Activated CD8-positive, alpha-beta memory T cell treated with anti-CD3 and anti-CD28 coated beads, Interleukin-2, amount 50 U/mL, for 1 hour (primary cell): ENCODE measurements around the gene DAGLA.

Experiments used
- DNase-seq: peaks from one replicate; pipeline ENCODE4 v3.0.0-alpha.2; 2020; ENCODE audit errors: extremely low read depth

Gene DAGLA

DNA sequence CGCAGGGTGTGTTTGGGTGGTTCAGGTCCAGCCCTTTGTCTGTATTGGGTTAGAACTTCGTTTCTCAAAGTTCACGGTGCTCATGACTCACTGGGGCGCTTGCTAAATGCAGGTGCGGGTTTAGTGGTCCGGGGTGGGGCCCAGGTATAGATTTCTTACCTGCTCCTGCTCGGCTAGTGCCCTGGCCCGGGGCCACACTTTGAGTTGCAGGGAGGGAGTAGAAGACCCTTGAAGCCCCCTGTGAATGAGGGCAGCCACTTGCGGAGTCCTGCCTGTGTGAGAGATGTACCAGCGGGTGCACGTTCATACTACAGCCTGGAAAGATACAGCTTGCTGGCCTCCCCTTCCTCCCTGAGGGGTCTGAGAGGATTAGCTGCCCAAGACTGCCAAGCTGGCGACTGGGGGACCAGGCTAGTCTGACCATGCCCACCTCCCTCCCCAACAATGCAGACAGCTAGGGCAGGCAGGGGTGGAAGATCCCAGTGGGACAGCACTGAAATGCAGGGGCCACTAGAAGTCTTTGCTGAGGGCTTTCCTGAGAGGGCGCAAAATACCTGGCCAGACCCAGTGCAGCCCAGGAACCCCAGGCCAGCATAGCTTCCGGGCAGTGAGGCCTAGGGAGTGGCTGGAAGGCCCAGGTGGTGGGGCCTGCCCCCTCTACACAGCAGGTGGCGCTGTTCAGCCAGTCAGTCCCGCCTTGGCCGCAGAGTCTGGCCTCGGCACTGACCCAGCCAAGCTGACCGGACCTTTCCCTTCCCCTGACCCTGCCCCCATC, 67.2 kb downstream of the DAGLA start:
- DNase-seq, result no peak

DNA sequence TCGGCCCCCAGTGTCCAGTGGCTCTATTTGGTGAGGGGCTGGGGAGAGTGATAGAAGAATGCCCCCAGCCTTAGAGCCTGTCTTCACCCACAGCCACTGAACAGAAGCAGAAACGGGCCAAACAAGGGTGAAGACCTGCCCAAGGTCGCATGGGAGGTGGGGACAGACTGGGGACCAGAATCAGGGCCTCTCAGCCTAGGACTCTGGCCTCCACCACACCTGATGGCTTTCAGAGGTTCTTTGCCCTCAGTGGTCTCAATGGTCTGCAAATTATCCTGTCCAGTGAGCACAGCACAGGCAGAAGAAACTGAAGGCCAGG, 67.7 kb downstream of the DAGLA start:
- DNase-seq, result no peak

DNA sequence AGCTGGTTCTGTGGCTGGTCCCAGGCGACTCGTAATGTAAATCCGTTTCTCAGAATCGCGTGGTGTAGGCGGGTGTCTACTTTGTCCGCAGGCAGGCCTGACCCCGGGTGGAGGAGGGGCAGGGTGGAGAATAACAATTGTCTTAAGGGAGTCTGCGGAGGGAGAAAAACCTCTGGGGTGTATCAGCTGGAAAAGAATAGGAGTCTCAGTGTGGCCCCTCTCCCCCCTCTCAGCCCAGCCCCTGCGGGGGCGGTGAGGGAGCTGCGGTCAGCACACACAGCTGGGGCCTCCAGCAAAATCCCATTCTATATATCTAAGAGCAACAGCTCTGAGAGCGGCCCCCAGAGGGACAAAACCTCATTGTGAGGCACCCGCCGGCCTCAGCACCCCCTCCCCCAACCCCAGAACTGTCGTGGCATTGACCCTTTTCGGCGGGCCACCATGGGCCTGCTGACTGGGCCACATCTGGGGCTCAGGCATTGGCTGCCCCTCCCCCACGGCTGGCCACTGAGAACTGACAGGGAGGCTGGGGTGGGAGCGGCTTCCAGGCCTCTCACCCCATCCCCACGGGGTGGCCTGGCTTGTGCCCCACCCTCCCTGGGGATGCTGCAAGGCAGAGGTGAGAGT, 69.5 kb downstream of the DAGLA start:
- DNase-seq, result no peak

- DNase-seq, result no peak
These were observed 70.6 kb downstream of the DAGLA start for GRCh38 chr11:61750631-61751273.

- no peak for DNase-seq
These were observed 71.2 kb downstream of the DAGLA start for GRCh38 chr11:61751384-61751783.

- DNase-seq, result no peak
These were observed 72.1 kb downstream of the DAGLA start, which contains the start of gene MYRF for GRCh38 chr11:61752117-61752924. MYRF (plus strand) TSS chr11:61752636; CDS start chr11:61752745, 109 bp downstream.

GRCh38 chr11:61752925-61753521, 72.8 kb downstream of the DAGLA start:
- no peak for DNase-seq

- no peak for DNase-seq
These were observed 73.5 kb downstream of the DAGLA start for GRCh38 chr11:61753672-61754071.

DNA sequence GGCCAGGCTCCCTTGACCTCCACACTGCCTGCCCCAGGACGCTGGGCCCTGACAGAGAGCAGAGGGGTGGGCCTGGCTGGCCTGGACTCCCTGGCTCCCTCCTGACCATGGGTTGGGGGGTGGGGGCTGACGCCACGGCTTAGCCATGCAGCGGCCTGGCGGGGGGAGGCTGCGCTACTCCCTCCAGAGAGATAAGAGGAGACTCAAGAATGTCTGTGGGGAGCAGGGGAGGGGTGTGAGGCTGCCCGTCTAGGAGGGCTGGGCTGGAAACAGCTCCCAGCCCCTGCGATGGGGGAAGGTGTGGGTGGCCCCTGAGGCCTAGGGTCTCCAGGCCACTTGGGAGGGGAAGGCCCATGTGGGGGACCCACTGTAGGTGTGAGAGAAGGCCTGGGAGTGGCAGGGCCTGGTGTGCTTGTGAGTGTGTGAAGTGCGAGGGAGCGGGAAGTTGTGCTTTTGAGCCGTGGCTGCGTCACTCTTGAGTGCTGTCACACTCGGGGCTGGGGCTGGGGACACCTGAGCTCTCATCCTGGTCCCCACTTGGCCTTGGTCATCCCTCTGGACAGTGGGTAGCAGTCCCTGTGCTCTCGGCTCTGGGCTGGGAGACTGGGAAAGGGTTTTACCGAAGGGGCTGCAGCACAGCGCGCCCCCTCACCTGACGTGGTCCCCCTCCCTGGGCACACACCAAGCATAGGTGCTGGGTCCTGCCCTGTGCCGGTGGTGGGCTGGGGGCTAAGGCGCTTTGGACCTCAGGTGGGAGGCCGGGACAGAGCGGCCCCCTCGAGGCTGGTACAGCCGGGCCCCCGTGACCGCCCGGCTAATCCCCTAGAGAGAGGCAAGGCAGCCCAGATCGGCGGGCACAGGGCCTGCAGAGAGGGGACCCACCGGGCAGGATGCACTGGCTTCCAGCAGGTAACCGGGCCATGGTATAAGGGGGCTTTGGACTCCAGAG, 74.6 kb downstream of the DAGLA start:
- no peak for DNase-seq

GRCh38 chr11:61756147-61756451, 75.9 kb downstream of the DAGLA start:
- no peak for DNase-seq

DNA sequence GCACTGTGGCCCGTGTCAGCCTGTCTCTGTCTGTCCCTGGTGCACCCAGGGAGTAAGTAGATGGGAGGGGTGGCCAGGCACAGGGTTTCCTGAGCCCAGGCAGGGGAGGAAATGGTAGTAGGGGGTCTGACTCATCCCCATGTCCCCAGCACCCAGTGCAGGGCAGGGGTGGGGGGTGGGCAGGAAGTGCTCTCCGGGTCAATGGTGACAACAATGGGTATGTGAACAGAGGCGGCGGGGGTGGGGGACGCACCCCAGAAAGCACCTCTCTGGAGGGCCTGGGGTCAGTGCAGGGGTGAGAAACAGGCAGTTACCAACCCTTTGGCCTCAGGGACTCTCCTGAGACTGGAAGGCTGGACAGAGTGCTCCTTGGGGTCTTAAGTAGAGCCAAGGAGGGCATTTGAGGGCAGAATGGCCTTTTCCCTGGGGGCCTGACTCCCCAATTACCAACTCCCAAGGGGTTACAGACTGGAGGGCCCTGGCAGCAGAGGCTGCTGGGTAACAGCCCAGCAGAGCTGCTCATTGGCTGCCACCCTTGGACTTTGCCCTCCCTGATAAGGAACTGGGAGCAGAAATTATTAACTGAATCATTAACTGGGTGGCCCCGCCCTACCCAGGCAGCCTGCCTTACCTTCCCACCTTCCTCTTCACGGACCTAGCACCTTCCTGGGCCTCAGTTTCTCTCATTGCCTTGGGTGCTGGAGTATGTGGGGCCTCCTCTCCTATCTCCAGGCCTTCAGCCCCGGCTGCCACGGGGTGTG, 76.4 kb downstream of the DAGLA start:
- no peak for DNase-seq

GRCh38 chr11:61757213-61757862, 77.1 kb downstream of the DAGLA start:
- no peak for DNase-seq

- DNase-seq, result no peak
These were observed 80.8 kb downstream of the DAGLA start for GRCh38 chr11:61760946-61761345.

DNA sequence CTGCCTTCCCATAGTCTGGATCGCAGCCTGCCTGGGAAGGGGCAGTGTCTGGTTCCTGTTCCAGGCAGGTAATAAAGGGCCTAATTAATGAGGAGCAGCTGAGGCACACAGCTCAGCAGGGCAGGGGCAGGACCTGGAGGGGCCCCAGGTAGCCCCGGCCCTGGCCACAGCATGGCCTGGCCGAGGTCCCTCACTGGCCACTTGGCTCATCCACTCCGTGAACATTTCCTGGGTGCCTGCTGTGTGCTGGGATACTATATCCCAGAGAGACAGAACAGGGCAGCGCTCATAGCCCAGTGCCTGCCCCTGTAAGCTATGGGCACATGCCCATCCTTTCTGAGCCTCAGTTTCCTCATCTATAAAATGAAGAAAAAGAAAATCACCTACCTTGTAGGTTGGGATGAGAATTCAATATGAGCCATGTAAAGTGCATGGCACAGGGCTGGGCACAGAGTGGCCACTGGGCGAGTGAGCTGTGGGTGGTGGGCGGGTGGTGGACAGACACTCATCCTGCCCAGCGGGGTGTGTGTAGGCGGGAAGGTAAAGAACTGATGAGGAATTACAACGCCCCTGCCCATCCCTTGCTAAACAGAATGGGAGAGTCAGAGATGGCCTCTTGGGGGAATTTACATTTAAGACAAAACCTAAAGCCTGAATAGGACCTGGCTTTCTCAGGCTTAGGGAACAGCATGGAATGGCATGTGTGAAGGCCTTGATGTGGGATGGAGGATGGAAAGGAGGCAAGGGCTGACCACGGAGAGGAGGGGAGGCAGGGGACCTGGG, 81.4 kb downstream of the DAGLA start:
- DNase-seq, result no peak

DNA sequence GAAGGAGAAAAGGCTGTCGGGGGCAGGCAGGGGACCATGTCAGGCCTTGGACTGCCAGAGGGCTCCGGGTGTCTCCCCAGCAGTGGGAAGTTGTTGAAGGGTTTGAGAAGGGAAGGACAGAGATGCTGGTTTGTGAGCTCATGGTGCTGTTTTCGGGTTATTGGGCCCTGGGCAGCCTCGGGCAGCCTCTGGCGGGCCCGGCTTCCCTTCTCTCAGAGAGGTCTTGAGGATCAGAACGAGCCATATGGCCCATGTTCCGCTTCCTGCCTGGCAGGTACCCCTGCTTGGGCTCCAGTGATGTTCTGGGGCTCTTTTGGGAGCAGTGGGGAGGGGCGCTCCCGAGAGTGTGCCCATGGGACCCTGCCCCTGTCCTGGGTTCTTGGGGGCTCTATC, 82.0 kb downstream of the DAGLA start:
- DNase-seq, result no peak

DNA sequence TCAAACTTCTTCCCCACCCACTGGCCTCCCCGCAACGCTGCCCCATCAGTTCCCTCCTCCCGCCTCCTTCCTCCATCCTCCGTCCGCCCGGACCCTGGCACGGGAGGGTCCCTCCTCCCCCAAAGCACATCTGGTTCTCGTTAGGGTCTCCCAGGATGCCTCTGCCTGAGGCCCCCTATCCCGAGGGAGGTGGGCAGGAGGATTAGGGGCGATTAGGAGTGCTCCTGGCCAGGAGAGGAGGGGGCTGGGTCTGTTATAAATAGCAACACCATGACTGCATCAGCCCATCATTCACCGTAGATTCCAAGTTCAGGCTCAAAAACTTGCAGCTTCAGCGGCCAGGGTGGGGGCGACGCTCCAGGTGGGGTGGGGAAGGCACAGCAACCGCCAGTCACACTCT, 82.6 kb downstream of the DAGLA start:
- DNase-seq, result no peak

DNA sequence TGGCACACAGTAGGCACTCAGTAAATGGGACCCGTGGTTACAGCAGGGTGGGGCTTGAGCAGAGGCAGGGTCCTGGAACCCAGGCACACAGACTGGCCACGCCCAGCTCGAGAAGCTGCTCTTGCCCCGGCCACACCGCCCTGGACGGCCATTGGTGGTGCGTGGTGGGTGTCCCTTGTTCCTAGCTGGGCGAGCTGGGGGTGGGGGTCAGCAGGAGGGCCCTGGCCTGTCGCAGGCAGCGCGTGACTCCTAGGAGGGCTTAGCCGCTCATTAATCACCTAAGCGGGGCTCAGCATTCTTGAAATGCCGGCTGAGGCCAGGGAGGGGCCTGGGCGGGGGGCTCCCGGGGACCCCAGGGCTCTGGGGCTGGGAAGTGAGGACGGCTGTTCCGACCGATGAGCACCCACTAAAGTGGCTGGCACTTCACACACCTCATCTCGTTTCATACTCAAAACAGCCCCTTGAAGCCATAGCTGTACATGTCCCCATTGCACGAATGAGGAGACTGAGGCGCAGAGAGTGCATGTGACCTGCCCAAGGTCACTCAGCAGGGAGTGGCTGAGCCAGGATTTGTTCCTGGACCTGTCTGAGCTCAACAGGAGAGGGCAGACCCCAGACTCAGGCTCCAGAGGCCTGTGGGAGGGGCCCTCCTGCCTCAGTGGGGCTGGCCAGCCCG, 83.9 kb downstream of the DAGLA start:
- DNase-seq, result no peak

DNA sequence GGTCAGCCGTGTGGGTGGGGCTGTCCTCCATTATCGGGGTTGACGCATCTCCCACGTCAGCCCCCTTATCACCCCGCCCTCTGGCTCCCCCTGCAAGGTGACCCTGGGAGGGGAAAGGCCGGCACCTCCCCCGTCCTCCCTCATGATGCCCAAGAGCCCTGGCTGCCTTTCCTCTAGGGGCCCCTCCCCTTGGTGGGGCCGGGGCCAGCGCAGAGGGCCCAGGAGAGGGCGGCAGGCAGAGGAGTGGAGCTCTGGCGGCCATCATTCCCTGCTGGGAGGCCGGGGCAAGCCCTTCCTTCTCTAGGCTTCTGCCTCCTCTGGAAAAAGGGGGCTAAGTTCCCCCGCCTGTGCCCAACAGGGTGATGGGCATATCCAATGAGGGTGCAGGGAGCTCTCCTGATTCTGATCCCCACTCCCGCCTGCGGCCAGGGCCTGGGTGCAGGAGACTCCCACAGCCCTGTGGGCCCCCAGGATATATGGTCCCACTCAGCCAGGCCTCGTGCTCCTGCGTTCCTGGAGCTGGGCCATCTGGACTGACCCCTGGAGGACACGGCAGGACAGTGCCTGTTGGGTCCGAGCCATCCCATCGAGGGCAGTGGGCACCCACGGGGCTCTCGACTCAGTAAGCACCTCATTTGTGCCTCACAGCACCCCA, 84.5 kb downstream of the DAGLA start:
- no peak for DNase-seq
